ENCODE data around the gene WDFY3.
"Not testable (repeated sequence)": the region's sequence is repeated elsewhere in the genome, so short reads cannot be mapped to it uniquely, and the experiment has no call there.

WDFY3 gene

DNA sequence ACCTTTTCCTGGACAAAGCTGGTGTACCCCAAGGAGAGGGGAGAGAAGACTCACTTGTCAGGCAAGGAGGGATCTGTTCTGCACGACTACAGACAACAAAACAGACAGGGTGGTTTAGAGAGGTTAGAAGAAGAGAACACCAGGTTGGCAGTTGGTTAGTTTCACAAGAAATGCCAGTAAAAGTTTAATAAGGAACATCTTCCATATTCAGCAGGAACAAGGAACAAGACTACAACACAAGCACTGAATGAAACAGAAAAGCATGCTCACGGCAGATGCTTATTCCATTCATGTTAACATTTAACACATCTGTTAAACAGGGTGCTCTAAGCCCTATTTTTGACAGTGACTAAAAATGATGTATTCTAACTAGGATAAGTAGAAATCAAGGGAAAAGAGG is 158.2 kb downstream of the WDFY3 start:
- H3K9ac ChIP-seq (ENCODE audit: low read depth, low read length) = no peak overlapping the region
- no peaks in the 10 kb centered on the region for H3K4me1 ChIP-seq (ENCODE audit: insufficient read depth, low read length)
- no peaks in the 10 kb centered on the region for H3K27me3 ChIP-seq (ENCODE audit: insufficient read depth, low read length)
- no peak overlapping the region for H3K4me3 ChIP-seq (ENCODE audit: low read length)
- H3K36me3 ChIP-seq (ENCODE audit: insufficient read depth, low read depth, low read length) = peaks cover 39% of the 10 kb centered on the region
- H3K9me3 ChIP-seq (ENCODE audit: insufficient read depth, low read depth, low read length) = no peaks in the 10 kb centered on the region
- no peak overlapping the region for H3K27ac ChIP-seq (ENCODE audit: low read length)

- H3K27ac ChIP-seq (ENCODE audit: low read length); H3K9me3 ChIP-seq (ENCODE audit: insufficient read depth, low read depth, low read length); H3K9ac ChIP-seq (ENCODE audit: low read depth, low read length); H3K27me3 ChIP-seq (ENCODE audit: insufficient read depth, low read length); H3K4me1 ChIP-seq (ENCODE audit: insufficient read depth, low read length); H3K4me3 ChIP-seq (ENCODE audit: low read length): not testable (repeated sequence)
- peaks cover 45% of the 10 kb centered on the region for H3K36me3 ChIP-seq (ENCODE audit: insufficient read depth, low read depth, low read length)
These were observed 159.9 kb downstream of the WDFY3 start for GRCh38 chr4:84806541-84806940.

DNA sequence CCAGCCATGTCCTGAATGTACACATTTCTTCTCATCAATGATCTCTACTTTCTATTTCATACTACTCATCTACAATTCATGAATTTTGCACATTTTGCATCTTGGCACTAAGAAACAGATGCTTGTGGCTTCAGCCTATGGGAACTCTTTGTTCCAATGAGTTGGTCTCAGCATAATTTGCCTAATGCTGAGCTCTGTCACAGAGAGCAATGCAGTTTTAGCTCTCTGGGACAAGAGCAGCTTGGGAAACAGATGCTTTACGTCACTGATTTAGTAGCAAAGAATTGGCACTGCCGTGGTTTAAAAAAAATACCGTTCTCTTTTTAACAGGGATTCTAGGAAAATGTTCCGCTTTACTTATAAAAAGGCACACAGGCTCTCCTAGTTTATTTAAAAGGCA is 162.4 kb downstream of the WDFY3 start:
- no peak overlapping the region for H3K27ac ChIP-seq (ENCODE audit: low read length)
- H3K4me1 ChIP-seq (ENCODE audit: insufficient read depth, low read length) = no peaks in the 10 kb centered on the region
- H3K36me3 ChIP-seq (ENCODE audit: insufficient read depth, low read depth, low read length) = peaks cover 51% of the 10 kb centered on the region
- no peaks in the 10 kb centered on the region for H3K9me3 ChIP-seq (ENCODE audit: insufficient read depth, low read depth, low read length)
- no peak overlapping the region for H3K9ac ChIP-seq (ENCODE audit: low read depth, low read length)
- no peaks in the 10 kb centered on the region for H3K27me3 ChIP-seq (ENCODE audit: insufficient read depth, low read length)
- H3K4me3 ChIP-seq (ENCODE audit: low read length) = no peak overlapping the region

DNA sequence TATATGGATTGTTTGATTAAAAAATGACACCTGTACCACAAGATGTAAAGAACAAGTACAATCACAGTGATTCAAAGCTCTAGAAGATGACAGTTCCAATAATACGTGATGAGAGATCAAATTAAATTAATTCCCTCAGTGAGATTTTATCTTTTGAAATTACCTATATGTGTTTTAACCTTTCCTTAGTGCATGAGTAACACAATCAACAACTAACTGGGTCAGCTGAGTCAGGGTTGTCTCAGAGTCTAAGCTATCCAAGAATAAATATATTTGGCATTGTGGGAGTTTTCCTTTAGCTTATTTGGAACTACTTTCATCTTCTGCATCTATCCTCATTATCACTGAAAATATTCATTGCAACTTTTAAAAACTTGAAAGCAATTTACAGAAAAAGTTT is 162.8 kb downstream of the WDFY3 start:
- H3K4me1 ChIP-seq (ENCODE audit: insufficient read depth, low read length) = no peaks in the 10 kb centered on the region
- peaks cover 46% of the 10 kb centered on the region for H3K36me3 ChIP-seq (ENCODE audit: insufficient read depth, low read depth, low read length)
- H3K27me3 ChIP-seq (ENCODE audit: insufficient read depth, low read length) = no peaks in the 10 kb centered on the region
- no peak overlapping the region for H3K27ac ChIP-seq (ENCODE audit: low read length)
- no peak overlapping the region for H3K4me3 ChIP-seq (ENCODE audit: low read length)
- H3K9me3 ChIP-seq (ENCODE audit: insufficient read depth, low read depth, low read length) = no peaks in the 10 kb centered on the region
- H3K9ac ChIP-seq (ENCODE audit: low read depth, low read length) = no peak overlapping the region

- H3K27me3 ChIP-seq (ENCODE audit: insufficient read depth, low read length) = no peaks in the 10 kb centered on the region
- H3K4me1 ChIP-seq (ENCODE audit: insufficient read depth, low read length) = no peaks in the 10 kb centered on the region
- no peaks in the 10 kb centered on the region for H3K9me3 ChIP-seq (ENCODE audit: insufficient read depth, low read depth, low read length)
- H3K36me3 ChIP-seq (ENCODE audit: insufficient read depth, low read depth, low read length) = peaks cover 40% of the 10 kb centered on the region
- H3K4me3 ChIP-seq (ENCODE audit: low read length) = no peak overlapping the region
- H3K9ac ChIP-seq (ENCODE audit: low read depth, low read length) = no peak overlapping the region
- no peak overlapping the region for H3K27ac ChIP-seq (ENCODE audit: low read length)
These were observed 163.4 kb downstream of the WDFY3 start for GRCh38 chr4:84803116-84803515.

GRCh38 chr4:84800256-84800655 is 166.2 kb downstream of the WDFY3 start:
- Histone ChIP-seq H3K4me1 (ENCODE audit: insufficient read depth, low read length) (no peaks in the 10 kb centered on the region), H3K9me3 (ENCODE audit: insufficient read depth, low read depth, low read length) (no peaks in the 10 kb centered on the region), H3K27me3 (ENCODE audit: insufficient read depth, low read length) (no peaks in the 10 kb centered on the region), H3K27ac (ENCODE audit: low read length) (no peak overlapping the region), H3K36me3 (ENCODE audit: insufficient read depth, low read depth, low read length) (peaks cover 52% of the 10 kb centered on the region), H3K9ac (ENCODE audit: low read depth, low read length) (no peak overlapping the region), H3K4me3 (ENCODE audit: low read length) (no peak overlapping the region)

DNA sequence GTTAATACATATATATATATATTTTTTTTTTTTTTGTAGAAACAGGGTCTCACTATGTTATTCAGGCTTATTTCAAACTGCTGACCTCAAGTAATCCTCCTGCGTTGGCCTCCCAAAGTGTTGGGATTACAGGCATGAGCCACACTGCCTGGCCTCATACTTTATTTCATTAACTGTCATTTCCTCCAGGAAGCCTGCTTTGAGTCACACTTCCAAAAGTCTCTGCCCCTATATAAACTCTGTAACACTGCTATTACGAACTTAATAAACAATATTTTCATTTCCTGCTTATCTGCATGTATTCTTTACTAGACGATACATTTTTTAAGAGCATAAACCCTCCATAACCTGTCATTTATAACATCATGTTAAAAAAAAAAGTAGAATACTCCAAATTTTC is 167.2 kb downstream of the WDFY3 start:
- no peaks in the 10 kb centered on the region for H3K27me3 ChIP-seq (ENCODE audit: insufficient read depth, low read length)

DNA sequence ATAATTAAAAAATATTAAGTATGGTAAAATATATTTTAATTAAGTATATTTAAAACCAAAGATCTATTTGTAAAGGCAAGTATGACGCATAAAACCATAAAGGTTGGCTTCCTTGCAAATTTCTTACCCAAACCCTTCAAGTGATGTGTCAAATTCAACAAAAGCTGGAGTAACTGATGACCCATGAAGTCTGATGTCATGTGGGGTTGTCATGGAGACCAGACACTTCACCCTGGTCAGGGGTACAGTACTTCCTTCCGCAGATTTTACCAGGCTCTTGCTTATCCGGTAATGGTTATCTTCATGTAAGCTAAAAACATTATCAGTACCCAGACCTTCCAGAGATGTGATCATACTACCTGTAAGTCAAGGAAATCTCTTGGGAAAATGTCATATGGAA is 170.1 kb downstream of the WDFY3 start:
- Histone ChIP-seq H3K27me3 (ENCODE audit: insufficient read depth, low read length) (no peaks in the 10 kb centered on the region), H3K27ac (ENCODE audit: low read length) (no peak overlapping the region), H3K9ac (ENCODE audit: low read depth, low read length) (no peak overlapping the region), H3K9me3 (ENCODE audit: insufficient read depth, low read depth, low read length) (no peaks in the 10 kb centered on the region), H3K4me3 (ENCODE audit: low read length) (no peak overlapping the region), H3K4me1 (ENCODE audit: insufficient read depth, low read length) (no peaks in the 10 kb centered on the region), H3K36me3 (ENCODE audit: insufficient read depth, low read depth, low read length) (peaks cover 63% of the 10 kb centered on the region)

More for the DNA sequence above, 167.2 kb downstream of the WDFY3 start:
- Histone ChIP-seq H3K9ac (ENCODE audit: low read depth, low read length) (no peak overlapping the region), H3K4me1 (ENCODE audit: insufficient read depth, low read length) (no peaks in the 10 kb centered on the region), H3K27ac (ENCODE audit: low read length) (no peak overlapping the region), H3K36me3 (ENCODE audit: insufficient read depth, low read depth, low read length) (peaks cover 60% of the 10 kb centered on the region), H3K4me3 (ENCODE audit: low read length) (no peak overlapping the region), H3K9me3 (ENCODE audit: insufficient read depth, low read depth, low read length) (no peaks in the 10 kb centered on the region)

DNA sequence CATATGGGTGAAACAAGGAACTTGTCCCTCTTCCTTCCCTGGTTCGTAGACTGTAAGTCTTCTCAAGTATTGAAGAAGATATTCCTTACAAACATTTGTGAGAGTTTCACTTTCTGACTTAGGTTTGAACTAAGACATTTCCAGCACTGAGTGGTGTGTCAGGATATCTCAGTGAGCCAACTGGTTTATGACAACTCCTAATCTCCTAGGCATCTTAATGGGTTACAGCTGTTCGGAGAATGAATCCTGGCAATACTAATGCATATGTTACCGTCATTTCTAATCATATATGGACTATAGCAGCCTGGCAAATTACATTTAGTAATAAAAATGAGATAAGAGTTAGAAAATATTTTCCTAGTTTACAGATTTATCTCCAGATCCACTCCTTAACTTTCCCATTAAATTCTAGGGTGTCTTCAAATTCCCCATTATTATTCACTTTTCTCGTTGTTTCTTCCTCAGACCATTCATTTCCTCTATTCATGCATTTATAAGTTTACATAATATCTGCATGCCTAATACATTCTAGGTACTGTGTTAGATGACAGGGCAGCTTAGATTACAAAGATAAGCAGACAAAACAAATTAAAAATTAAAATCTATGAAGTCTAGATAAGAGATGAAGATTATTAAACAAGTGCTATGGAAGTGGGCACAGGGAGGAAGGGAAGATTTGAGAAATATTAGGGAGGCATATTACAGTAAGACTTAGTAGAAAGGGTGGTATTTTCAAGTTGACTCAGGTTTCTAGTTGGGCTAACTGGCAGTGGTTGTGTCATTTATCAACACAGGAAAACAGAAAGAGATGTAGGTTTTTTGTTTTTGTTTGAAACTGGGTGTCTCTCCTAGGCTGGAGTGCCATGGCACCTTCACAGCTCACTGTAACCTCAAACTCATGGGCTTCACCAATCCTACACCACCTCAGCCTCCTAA is 173.9 kb downstream of the WDFY3 start:
- Histone ChIP-seq H3K27me3 (ENCODE audit: insufficient read depth, low read length) (no peaks in the 10 kb centered on the region), H3K36me3 (ENCODE audit: insufficient read depth, low read depth, low read length) (peaks cover 68% of the 10 kb centered on the region), H3K4me3 (ENCODE audit: low read length) (no peak overlapping the region), H3K9me3 (ENCODE audit: insufficient read depth, low read depth, low read length) (no peaks in the 10 kb centered on the region), H3K27ac (ENCODE audit: low read length) (no peak overlapping the region), H3K4me1 (ENCODE audit: insufficient read depth, low read length) (no peaks in the 10 kb centered on the region), H3K9ac (ENCODE audit: low read depth, low read length) (no peak overlapping the region)

- Histone ChIP-seq H3K27ac (ENCODE audit: low read length) (no peak overlapping the region), H3K36me3 (ENCODE audit: insufficient read depth, low read depth, low read length) (peaks cover 76% of the 10 kb centered on the region), H3K27me3 (ENCODE audit: insufficient read depth, low read length) (no peaks in the 10 kb centered on the region), H3K4me1 (ENCODE audit: insufficient read depth, low read length) (no peaks in the 10 kb centered on the region), H3K9ac (ENCODE audit: low read depth, low read length) (no peak overlapping the region), H3K4me3 (ENCODE audit: low read length) (no peak overlapping the region), H3K9me3 (ENCODE audit: insufficient read depth, low read depth, low read length) (no peaks in the 10 kb centered on the region)
These were observed 175.5 kb downstream of the WDFY3 start for GRCh38 chr4:84790769-84791565.

DNA sequence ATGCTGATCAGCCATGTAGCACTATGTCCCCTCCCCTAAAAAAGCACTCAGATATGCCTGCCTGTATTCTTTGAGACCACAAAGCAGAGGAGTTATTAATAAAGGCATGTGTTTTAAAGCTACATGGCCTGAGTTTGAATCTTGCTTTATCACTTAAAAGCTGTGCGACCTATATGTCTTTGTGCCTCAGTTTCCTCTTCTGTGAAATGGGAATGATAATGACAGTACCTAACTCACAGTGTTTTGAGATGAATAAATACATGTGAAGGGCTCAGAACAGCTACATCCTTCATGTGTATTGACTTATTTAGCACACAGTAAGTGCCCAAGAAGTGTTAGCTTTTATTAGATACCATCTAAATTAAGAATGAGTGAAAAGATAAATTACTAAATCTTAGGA is 180.0 kb downstream of the WDFY3 start:
- no peak overlapping the region for H3K4me3 ChIP-seq (ENCODE audit: low read length)
- H3K9me3 ChIP-seq (ENCODE audit: insufficient read depth, low read depth, low read length) = no peaks in the 10 kb centered on the region
- no peaks in the 10 kb centered on the region for H3K27me3 ChIP-seq (ENCODE audit: insufficient read depth, low read length)
- peaks cover 86% of the 10 kb centered on the region for H3K36me3 ChIP-seq (ENCODE audit: insufficient read depth, low read depth, low read length)
- H3K27ac ChIP-seq (ENCODE audit: low read length) = no peak overlapping the region
- no peaks in the 10 kb centered on the region for H3K4me1 ChIP-seq (ENCODE audit: insufficient read depth, low read length)
- no peak overlapping the region for H3K9ac ChIP-seq (ENCODE audit: low read depth, low read length)

DNA sequence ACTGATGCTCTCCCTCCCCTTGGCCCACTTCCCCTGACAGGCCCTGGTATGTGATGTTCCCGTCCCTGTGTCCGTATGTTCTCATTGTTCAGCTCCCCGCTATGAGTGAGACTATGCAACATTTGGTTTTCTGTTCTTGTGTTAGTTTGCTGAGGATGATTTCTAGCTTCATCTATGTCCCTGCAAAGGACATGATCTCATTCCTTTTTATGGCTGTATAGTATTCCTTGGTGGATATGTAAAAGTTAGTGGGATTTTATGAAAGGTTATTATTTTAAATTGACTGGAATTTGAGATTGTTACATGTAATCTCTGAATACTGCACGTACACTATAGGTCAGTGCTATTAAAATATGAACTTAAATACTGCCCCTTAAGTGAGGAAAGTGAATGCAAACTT is 184.0 kb downstream of the WDFY3 start:
- Histone ChIP-seq H3K4me3 (ENCODE audit: low read length) (no peak overlapping the region), H3K9ac (ENCODE audit: low read depth, low read length) (no peak overlapping the region), H3K9me3 (ENCODE audit: insufficient read depth, low read depth, low read length) (no peaks in the 10 kb centered on the region), H3K27ac (ENCODE audit: low read length) (no peak overlapping the region), H3K27me3 (ENCODE audit: insufficient read depth, low read length) (no peaks in the 10 kb centered on the region), H3K4me1 (ENCODE audit: insufficient read depth, low read length) (no peaks in the 10 kb centered on the region), H3K36me3 (ENCODE audit: insufficient read depth, low read depth, low read length) (peaks cover 92% of the 10 kb centered on the region)

Measured in iPS-20b (cell line).